GM18868 (cell line): Measurements from ENCODE around the gene CEBPE.

Experiments used
- ATAC-seq: cut with Tn5 transposase; IDR thresholded peaks from one replicate; pipeline ENCODE4 v1.9.1; 2021; ENCODE audit warnings: mild to moderate bottlenecking, moderate library complexity; ENCODE audit not compliant: unreplicated experiment

CEBPE gene

GRCh38 chr14:23118506-23119362 lies at the start of gene CEBPE:
CEBPE (minus strand) TSS chr14:23119255; CDS start chr14:23119091, 164 bp downstream.
- ATAC-seq = no peak

GRCh38 chr14:23168246-23168645 lies 49.2 kb upstream of the CEBPE start:
- no peak for ATAC-seq

GRCh38 chr14:23167116-23167847 lies 48.2 kb upstream of the CEBPE start:
- ATAC-seq = no peak

GRCh38 chr14:23164949-23165348 lies 45.9 kb upstream of the CEBPE start:
- ATAC-seq = no peak

GRCh38 chr14:23164250-23164649 lies 45.2 kb upstream of the CEBPE start:
- no peak for ATAC-seq

- no peak for ATAC-seq
Observed at GRCh38 chr14:23163830-23164229, 44.8 kb upstream of the CEBPE start.

GRCh38 chr14:23162800-23163199 lies 43.7 kb upstream of the CEBPE start:
- no peak for ATAC-seq

GRCh38 chr14:23162005-23162404 lies 43.0 kb upstream of the CEBPE start:
- no peak for ATAC-seq

- ATAC-seq = no peak
Observed at GRCh38 chr14:23160924-23161522, 42.0 kb upstream of the CEBPE start.

GRCh38 chr14:23159532-23159931 lies 40.5 kb upstream of the CEBPE start:
- no peak for ATAC-seq

GRCh38 chr14:23158779-23159178 lies 39.7 kb upstream of the CEBPE start:
- ATAC-seq = no peak

- ATAC-seq = no peak
Observed at GRCh38 chr14:23154964-23155587, 36.0 kb upstream of the CEBPE start.

GRCh38 chr14:23153851-23154796 lies 35.1 kb upstream of the CEBPE start:
- ATAC-seq = no peak

GRCh38 chr14:23151342-23151741 lies 32.3 kb upstream of the CEBPE start:
- ATAC-seq = no peak

GRCh38 chr14:23149745-23150144 lies 30.7 kb upstream of the CEBPE start:
- ATAC-seq = no peak

GRCh38 chr14:23148591-23149249 lies 29.7 kb upstream of the CEBPE start:
- no peak for ATAC-seq

- no peak for ATAC-seq
Observed at GRCh38 chr14:23147676-23148075, 28.6 kb upstream of the CEBPE start.

GRCh38 chr14:23146980-23147379 lies 27.9 kb upstream of the CEBPE start:
- ATAC-seq = no peak

- ATAC-seq = no peak
Observed at GRCh38 chr14:23146351-23146910, 27.4 kb upstream of the CEBPE start.
